ACC112 (cell line): ENCODE data around the gene SCARF1.

Source experiments
- H2AFZ ChIP-seq: fragments of 200-600 bp; sonication (generic); one replicate; pipeline ENCODE4 v1.6.0; 2017; ENCODE audit warnings: antibody characterized with exemption, low read length; ENCODE audit not compliant: unreplicated experiment
- H3K27ac ChIP-seq: fragments of 200-600 bp; sonication (generic); 2 replicates; pipeline ENCODE4 v1.5.1; 2014; ENCODE audit warnings: low read depth, mild to moderate bottlenecking, antibody characterized with exemption, low read length, moderate library complexity
- H3K27me3 ChIP-seq: fragments of 200-600 bp; sonication (generic); 2 replicates; pipeline ENCODE4 v1.6.1; 2014; ENCODE audit warnings: mild to moderate bottlenecking, antibody characterized with exemption, low read length, moderate library complexity, mixed read lengths; ENCODE audit not compliant: insufficient read depth
- H3K36me3 ChIP-seq: fragments of 200-600 bp; sonication (generic); 2 replicates; pipeline ENCODE4 v1.6.1; 2016; ENCODE audit warnings: mild to moderate bottlenecking, antibody characterized with exemption, low read length, moderate library complexity, mixed read lengths; ENCODE audit not compliant: insufficient read depth
- H3K4me1 ChIP-seq: fragments of 200-600 bp; sonication (generic); one replicate; pipeline ENCODE4 v1.6.1; 2016; ENCODE audit warnings: low read length, mixed read lengths; ENCODE audit not compliant: insufficient read depth, unreplicated experiment, control insufficient read depth
- H3K4me3 ChIP-seq: fragments of 200-600 bp; sonication (generic); 2 replicates; pipeline ENCODE4 v1.5.1; 2014; ENCODE audit warnings: mild to moderate bottlenecking, low read depth, low read length
- H3K79me2 ChIP-seq: fragments of 200-600 bp; sonication (generic); one replicate; pipeline ENCODE4 v1.6.0; 2016; ENCODE audit warnings: low read length; ENCODE audit not compliant: control insufficient read depth, unreplicated experiment, insufficient read depth

The SCARF1 gene

GRCh38 chr17:1626333-1626732 is 19.2 kb downstream of the SCARF1 start:
- no peaks in the 10 kb centered on the region for H3K79me2 ChIP-seq
- H3K36me3 ChIP-seq, result no peaks in the 10 kb centered on the region
- H2AFZ ChIP-seq, result no peak overlapping the region
- no peak overlapping the region for H3K4me3 ChIP-seq
- no peaks in the 10 kb centered on the region for H3K27me3 ChIP-seq
- peaks cover 8% of the 10 kb centered on the region for H3K4me1 ChIP-seq
- no peak overlapping the region for H3K27ac ChIP-seq

GRCh38 chr17:1625581-1625980 is 20.0 kb downstream of the SCARF1 start:
- H3K27ac ChIP-seq, result no peak overlapping the region
- H2AFZ ChIP-seq, result no peak overlapping the region
- peaks cover 8% of the 10 kb centered on the region for H3K4me1 ChIP-seq
- no peaks in the 10 kb centered on the region for H3K79me2 ChIP-seq
- H3K4me3 ChIP-seq, result no peak overlapping the region
- H3K36me3 ChIP-seq, result no peaks in the 10 kb centered on the region
- H3K27me3 ChIP-seq, result no peaks in the 10 kb centered on the region

- Histone ChIP-seq H3K27ac (no peak overlapping the region), H3K79me2 (no peaks in the 10 kb centered on the region), H2AFZ (no peak overlapping the region), H3K36me3 (no peaks in the 10 kb centered on the region), H3K4me3 (no peak overlapping the region), H3K27me3 (no peaks in the 10 kb centered on the region), H3K4me1 (peaks cover 8% of the 10 kb centered on the region)
Measured at GRCh38 chr17:1625053-1625452, 20.5 kb downstream of the SCARF1 start.

- H3K27me3 ChIP-seq, result no peaks in the 10 kb centered on the region
- H3K4me3 ChIP-seq, result no peak overlapping the region
- no peaks in the 10 kb centered on the region for H3K79me2 ChIP-seq
- H3K27ac ChIP-seq, result no peak overlapping the region
- no peaks in the 10 kb centered on the region for H3K36me3 ChIP-seq
- peaks cover 8% of the 10 kb centered on the region for H3K4me1 ChIP-seq
- no peak overlapping the region for H2AFZ ChIP-seq
Measured at GRCh38 chr17:1624650-1625049, 20.9 kb downstream of the SCARF1 start.

- peaks cover 8% of the 10 kb centered on the region for H3K4me1 ChIP-seq
- H3K27ac ChIP-seq, result no peak overlapping the region
- no peaks in the 10 kb centered on the region for H3K27me3 ChIP-seq
- H3K79me2 ChIP-seq, result no peaks in the 10 kb centered on the region
- no peak overlapping the region for H2AFZ ChIP-seq
- no peaks in the 10 kb centered on the region for H3K36me3 ChIP-seq
- H3K4me3 ChIP-seq, result no peak overlapping the region
Measured at GRCh38 chr17:1623057-1623630, 22.4 kb downstream of the SCARF1 start.

- H3K4me1 ChIP-seq, result peaks cover under 1% of the 10 kb centered on the region
- H3K27me3 ChIP-seq, result no peaks in the 10 kb centered on the region
- no peaks in the 10 kb centered on the region for H3K36me3 ChIP-seq
- H2AFZ ChIP-seq, result no peak overlapping the region
- no peak overlapping the region for H3K27ac ChIP-seq
- H3K4me3 ChIP-seq, result no peak overlapping the region
- H3K79me2 ChIP-seq, result no peaks in the 10 kb centered on the region
Measured at GRCh38 chr17:1621273-1621954, 24.1 kb downstream of the SCARF1 start.

- Histone ChIP-seq H3K4me1 (no peaks in the 10 kb centered on the region), H2AFZ (no peak overlapping the region), H3K27ac (no peak overlapping the region), H3K4me3 (no peak overlapping the region), H3K79me2 (no peaks in the 10 kb centered on the region), H3K27me3 (no peaks in the 10 kb centered on the region), H3K36me3 (no peaks in the 10 kb centered on the region)
Measured at GRCh38 chr17:1620486-1620885, 25.0 kb downstream of the SCARF1 start.

- Histone ChIP-seq H3K27ac (no peak overlapping the region), H3K27me3 (no peaks in the 10 kb centered on the region), H3K4me1 (no peaks in the 10 kb centered on the region), H3K36me3 (no peaks in the 10 kb centered on the region), H2AFZ (no peak overlapping the region), H3K79me2 (no peaks in the 10 kb centered on the region), H3K4me3 (no peak overlapping the region)
Measured at GRCh38 chr17:1617620-1618174, 27.8 kb downstream of the SCARF1 start.

GRCh38 chr17:1616101-1616500 is 29.4 kb downstream of the SCARF1 start:
- Histone ChIP-seq H3K4me1 (no peaks in the 10 kb centered on the region), H2AFZ (no peak overlapping the region), H3K79me2 (no peaks in the 10 kb centered on the region), H3K27me3 (no peaks in the 10 kb centered on the region), H3K27ac (no peak overlapping the region), H3K36me3 (no peaks in the 10 kb centered on the region), H3K4me3 (no peak overlapping the region)

GRCh38 chr17:1612400-1612799 is 33.1 kb downstream of the SCARF1 start:
- no peaks in the 10 kb centered on the region for H3K27me3 ChIP-seq
- H3K4me1 ChIP-seq, result peaks cover 4% of the 10 kb centered on the region
- H3K36me3 ChIP-seq, result no peaks in the 10 kb centered on the region
- no peak overlapping the region for H2AFZ ChIP-seq
- no peak overlapping the region for H3K4me3 ChIP-seq
- H3K79me2 ChIP-seq, result no peaks in the 10 kb centered on the region
- H3K27ac ChIP-seq, result no peak overlapping the region

GRCh38 chr17:1611715-1612114 is 33.8 kb downstream of the SCARF1 start:
- no peaks in the 10 kb centered on the region for H3K79me2 ChIP-seq
- H3K27me3 ChIP-seq, result no peaks in the 10 kb centered on the region
- H3K4me1 ChIP-seq, result peaks cover 11% of the 10 kb centered on the region
- H3K27ac ChIP-seq, result no peak overlapping the region
- H2AFZ ChIP-seq, result no peak overlapping the region
- H3K4me3 ChIP-seq, result no peak overlapping the region
- no peaks in the 10 kb centered on the region for H3K36me3 ChIP-seq
